ENCODE measurements around the gene NKAIN2. TPM values are rescaled to one million over a fixed set of nuclear protein-coding genes. Genes with fewer than 3 reads are reported as not detected.

Gene NKAIN2
- polyA plus RNA-seq (2013, experiment 1 of 2), result 0.31 TPM
- polyA plus RNA-seq (2013, experiment 2 of 2), result 0.38 TPM

GRCh38 chr6:123803504-123804013 lies at the start of gene NKAIN2:
TSS of gene NKAIN2 (plus strand) at chr6:123803865.
- no peaks in the 10 kb centered on the region for H3K27me3 ChIP-seq (ENCODE audit: insufficient read depth, low read length, poor library complexity)
- no peaks in the 10 kb centered on the region for H3K79me1 ChIP-seq (ENCODE audit: low read length)
- H3K18ac ChIP-seq (ENCODE audit: low read length), result peak within 1 kb of the TSS; percentile 54
- no peak within 1 kb of the TSS for H4K8ac ChIP-seq (ENCODE audit: low read depth, low read length)
- no peaks in the 10 kb centered on the region for H3K4me1 ChIP-seq (ENCODE audit: control insufficient read depth, low read depth, low read length)
- H3K4ac ChIP-seq (ENCODE audit: low read depth, low read length), result no peak within 1 kb of the TSS
- H3K27ac ChIP-seq (ENCODE audit: low read depth, low read length), result no peak within 1 kb of the TSS
- H2BK15ac ChIP-seq (replicated peaks; ENCODE audit: low read depth), result no peak within 1 kb of the TSS
- H3K79me2 ChIP-seq (ENCODE audit: control insufficient read depth, insufficient read depth, low read length), result no peaks in the 10 kb centered on the region
- H3K4me3 ChIP-seq (ENCODE audit: low read length), result peak within 1 kb of the TSS; percentile 42
- H3K9ac ChIP-seq (ENCODE audit: low read length), result peak within 1 kb of the TSS; percentile 54
- no peak within 1 kb of the TSS for H2AK5ac ChIP-seq (ENCODE audit: low read length)
- H3K56ac ChIP-seq (ENCODE audit: low read length), result peak within 1 kb of the TSS; percentile 73
- DNase-seq, result no peak
- H2BK120ac ChIP-seq (ENCODE audit: low read depth, low read length), result no peak within 1 kb of the TSS
- peak within 1 kb of the TSS; percentile 80 for H3K23ac ChIP-seq (ENCODE audit: low read length)
- H4K5ac ChIP-seq (ENCODE audit: low read length), result no peak within 1 kb of the TSS
- peak within 1 kb of the TSS; percentile 94 for H3K4me2 ChIP-seq (ENCODE audit: low read length)
- WGBS (ENCODE audit: extremely low coverage, insufficient coverage, low lambda C conversion rate), result no CpG with 5 or more reads among the region's 84 CpGs
- no peak within 1 kb of the TSS for H2BK5ac ChIP-seq (ENCODE audit: low read length)
- H3K36me3 ChIP-seq (ENCODE audit: control insufficient read depth, insufficient read depth, low read length), result no peaks in the 10 kb centered on the region

GRCh38 chr6:123759472-123759871 lies 44.2 kb upstream of the NKAIN2 start:
- Histone ChIP-seq H3K4me2 (ENCODE audit: low read length) (no peak overlapping the region), H3K4ac (ENCODE audit: low read depth, low read length) (no peak overlapping the region), H4K5ac (ENCODE audit: low read length) (no peak overlapping the region), H3K4me3 (ENCODE audit: low read length) (no peak overlapping the region), H2BK120ac (ENCODE audit: low read depth, low read length) (no peak overlapping the region), H2AK5ac (ENCODE audit: low read length) (no peak overlapping the region), H2BK5ac (ENCODE audit: low read length) (no peak overlapping the region), H3K27ac (ENCODE audit: low read depth, low read length) (no peak overlapping the region), H4K8ac (ENCODE audit: low read depth, low read length) (no peak overlapping the region), H2BK15ac (replicated peaks; ENCODE audit: low read depth) (no peak overlapping the region), H3K9ac (ENCODE audit: low read length) (no peak overlapping the region), H3K23ac (ENCODE audit: low read length) (no peak overlapping the region), H3K79me1 (ENCODE audit: low read length) (no peaks in the 10 kb centered on the region), H3K18ac (ENCODE audit: low read length) (no peak overlapping the region), H3K36me3 (ENCODE audit: control insufficient read depth, insufficient read depth, low read length) (no peaks in the 10 kb centered on the region), H3K56ac (ENCODE audit: low read length) (no peak overlapping the region), H3K4me1 (ENCODE audit: control insufficient read depth, low read depth, low read length) (no peaks in the 10 kb centered on the region), H3K27me3 (ENCODE audit: insufficient read depth, low read length, poor library complexity) (no peaks in the 10 kb centered on the region), H3K79me2 (ENCODE audit: control insufficient read depth, insufficient read depth, low read length) (no peaks in the 10 kb centered on the region)
- WGBS (ENCODE audit: extremely low coverage, insufficient coverage, low lambda C conversion rate), result no CpG with 5 or more reads among the region's 1 CpG
- no peak for DNase-seq

- Histone ChIP-seq H3K23ac (ENCODE audit: low read length) (no peak overlapping the region), H4K8ac (ENCODE audit: low read depth, low read length) (no peak overlapping the region), H3K79me1 (ENCODE audit: low read length) (no peaks in the 10 kb centered on the region), H4K5ac (ENCODE audit: low read length) (no peak overlapping the region), H3K56ac (ENCODE audit: low read length) (no peak overlapping the region), H3K79me2 (ENCODE audit: control insufficient read depth, insufficient read depth, low read length) (no peaks in the 10 kb centered on the region), H2BK15ac (replicated peaks; ENCODE audit: low read depth) (no peak overlapping the region), H2BK5ac (ENCODE audit: low read length) (no peak overlapping the region), H3K4me3 (ENCODE audit: low read length) (no peak overlapping the region), H3K27ac (ENCODE audit: low read depth, low read length) (no peak overlapping the region), H3K36me3 (ENCODE audit: control insufficient read depth, insufficient read depth, low read length) (no peaks in the 10 kb centered on the region), H3K27me3 (ENCODE audit: insufficient read depth, low read length, poor library complexity) (no peaks in the 10 kb centered on the region), H3K4me2 (ENCODE audit: low read length) (no peak overlapping the region), H3K4ac (ENCODE audit: low read depth, low read length) (no peak overlapping the region), H2BK120ac (ENCODE audit: low read depth, low read length) (no peak overlapping the region), H3K18ac (ENCODE audit: low read length) (no peak overlapping the region), H3K9ac (ENCODE audit: low read length) (no peak overlapping the region), H2AK5ac (ENCODE audit: low read length) (no peak overlapping the region), H3K4me1 (ENCODE audit: control insufficient read depth, low read depth, low read length) (no peaks in the 10 kb centered on the region)
- no peak for DNase-seq
- WGBS (ENCODE audit: extremely low coverage, insufficient coverage, low lambda C conversion rate), result no CpG with 5 or more reads among the region's 1 CpG
These were observed 39.8 kb upstream of the NKAIN2 start for GRCh38 chr6:123763904-123764303.

- no CpG with 5 or more reads among the region's 2 CpGs for WGBS (ENCODE audit: extremely low coverage, insufficient coverage, low lambda C conversion rate)
- Histone ChIP-seq H3K4ac (ENCODE audit: low read depth, low read length) (no peak overlapping the region), H3K56ac (ENCODE audit: low read length) (no peak overlapping the region), H3K79me1 (ENCODE audit: low read length) (no peaks in the 10 kb centered on the region), H3K36me3 (ENCODE audit: control insufficient read depth, insufficient read depth, low read length) (no peaks in the 10 kb centered on the region), H3K23ac (ENCODE audit: low read length) (no peak overlapping the region), H2BK15ac (replicated peaks; ENCODE audit: low read depth) (no peak overlapping the region), H3K4me3 (ENCODE audit: low read length) (no peak overlapping the region), H3K27ac (ENCODE audit: low read depth, low read length) (no peak overlapping the region), H3K4me2 (ENCODE audit: low read length) (no peak overlapping the region), H3K79me2 (ENCODE audit: control insufficient read depth, insufficient read depth, low read length) (no peaks in the 10 kb centered on the region), H3K18ac (ENCODE audit: low read length) (no peak overlapping the region), H4K5ac (ENCODE audit: low read length) (no peak overlapping the region), H3K27me3 (ENCODE audit: insufficient read depth, low read length, poor library complexity) (no peaks in the 10 kb centered on the region), H4K8ac (ENCODE audit: low read depth, low read length) (no peak overlapping the region), H2BK120ac (ENCODE audit: low read depth, low read length) (no peak overlapping the region), H2AK5ac (ENCODE audit: low read length) (no peak overlapping the region), H2BK5ac (ENCODE audit: low read length) (no peak overlapping the region), H3K9ac (ENCODE audit: low read length) (no peak overlapping the region), H3K4me1 (ENCODE audit: control insufficient read depth, low read depth, low read length) (no peaks in the 10 kb centered on the region)
- DNase-seq, result no peak
These were observed 38.9 kb upstream of the NKAIN2 start for GRCh38 chr6:123764722-123765121.

DNA sequence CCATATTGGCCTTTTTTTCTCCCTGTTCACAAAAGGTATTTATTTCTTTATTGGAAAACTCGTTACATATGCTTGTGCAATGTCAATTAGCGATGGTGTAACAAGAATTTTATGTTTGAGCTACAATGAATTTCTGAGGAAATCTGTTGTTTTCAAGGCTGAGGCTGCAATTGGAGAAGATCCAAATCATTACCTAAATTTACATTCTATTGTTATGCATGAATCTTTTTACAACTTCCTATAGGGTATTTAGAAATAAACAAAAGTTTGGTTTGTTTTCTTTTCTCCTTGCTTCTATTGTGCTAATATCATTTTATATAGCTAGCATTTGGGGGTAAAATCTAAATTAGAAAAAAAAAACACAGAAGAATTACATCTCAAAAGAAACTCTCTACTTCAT lies 34.7 kb upstream of the NKAIN2 start:
- Histone ChIP-seq H3K36me3 (ENCODE audit: control insufficient read depth, insufficient read depth, low read length) (no peaks in the 10 kb centered on the region), H3K56ac (ENCODE audit: low read length) (no peak overlapping the region), H2AK5ac (ENCODE audit: low read length) (no peak overlapping the region), H3K27ac (ENCODE audit: low read depth, low read length) (no peak overlapping the region), H2BK15ac (replicated peaks; ENCODE audit: low read depth) (no peak overlapping the region), H3K18ac (ENCODE audit: low read length) (no peak overlapping the region), H4K8ac (ENCODE audit: low read depth, low read length) (no peak overlapping the region), H2BK120ac (ENCODE audit: low read depth, low read length) (no peak overlapping the region), H3K4me2 (ENCODE audit: low read length) (no peak overlapping the region), H2BK5ac (ENCODE audit: low read length) (no peak overlapping the region), H4K5ac (ENCODE audit: low read length) (no peak overlapping the region), H3K4ac (ENCODE audit: low read depth, low read length) (no peak overlapping the region), H3K4me1 (ENCODE audit: control insufficient read depth, low read depth, low read length) (no peaks in the 10 kb centered on the region), H3K23ac (ENCODE audit: low read length) (no peak overlapping the region), H3K79me2 (ENCODE audit: control insufficient read depth, insufficient read depth, low read length) (no peaks in the 10 kb centered on the region), H3K9ac (ENCODE audit: low read length) (no peak overlapping the region), H3K79me1 (ENCODE audit: low read length) (no peaks in the 10 kb centered on the region), H3K27me3 (ENCODE audit: insufficient read depth, low read length, poor library complexity) (no peaks in the 10 kb centered on the region), H3K4me3 (ENCODE audit: low read length) (no peak overlapping the region)
- no peak for DNase-seq
- WGBS (ENCODE audit: extremely low coverage, insufficient coverage, low lambda C conversion rate), result no CpG with 5 or more reads among the region's 2 CpGs

GRCh38 chr6:123769431-123769830 lies 34.2 kb upstream of the NKAIN2 start:
- WGBS (ENCODE audit: extremely low coverage, insufficient coverage, low lambda C conversion rate), result no CpG with 5 or more reads among the region's 2 CpGs
- no peaks in the 10 kb centered on the region for H3K36me3 ChIP-seq (ENCODE audit: control insufficient read depth, insufficient read depth, low read length)
- no peak overlapping the region for H3K27ac ChIP-seq (ENCODE audit: low read depth, low read length)
- H2BK120ac ChIP-seq (ENCODE audit: low read depth, low read length), result no peak overlapping the region
- no peak overlapping the region for H3K18ac ChIP-seq (ENCODE audit: low read length)
- H3K4me1 ChIP-seq (ENCODE audit: control insufficient read depth, low read depth, low read length), result no peaks in the 10 kb centered on the region
- no peak overlapping the region for H2BK5ac ChIP-seq (ENCODE audit: low read length)
- H4K5ac ChIP-seq (ENCODE audit: low read length), result no peak overlapping the region
- no peaks in the 10 kb centered on the region for H3K79me1 ChIP-seq (ENCODE audit: low read length)
- no peak overlapping the region for H2AK5ac ChIP-seq (ENCODE audit: low read length)
- H3K9ac ChIP-seq (ENCODE audit: low read length), result no peak overlapping the region
- H3K79me2 ChIP-seq (ENCODE audit: control insufficient read depth, insufficient read depth, low read length), result no peaks in the 10 kb centered on the region
- H3K4ac ChIP-seq (ENCODE audit: low read depth, low read length), result no peak overlapping the region
- no peak overlapping the region for H2BK15ac ChIP-seq (replicated peaks; ENCODE audit: low read depth)
- no peak overlapping the region for H3K4me2 ChIP-seq (ENCODE audit: low read length)
- H3K56ac ChIP-seq (ENCODE audit: low read length), result no peak overlapping the region
- no peaks in the 10 kb centered on the region for H3K27me3 ChIP-seq (ENCODE audit: insufficient read depth, low read length, poor library complexity)
- H3K4me3 ChIP-seq (ENCODE audit: low read length), result no peak overlapping the region
- no peak overlapping the region for H3K23ac ChIP-seq (ENCODE audit: low read length)
- no peak for DNase-seq
- no peak overlapping the region for H4K8ac ChIP-seq (ENCODE audit: low read depth, low read length)
